Measurements from ENCODE around the gene CXCL16. TPM values are rescaled to one million over a fixed set of nuclear protein-coding genes. Genes with fewer than 3 reads are reported as not detected.

CXCL16 gene
- total RNA-seq, 4 donors from 2014 or later: 13.0 to 72.6 (median 27.0) TPM

DNA sequence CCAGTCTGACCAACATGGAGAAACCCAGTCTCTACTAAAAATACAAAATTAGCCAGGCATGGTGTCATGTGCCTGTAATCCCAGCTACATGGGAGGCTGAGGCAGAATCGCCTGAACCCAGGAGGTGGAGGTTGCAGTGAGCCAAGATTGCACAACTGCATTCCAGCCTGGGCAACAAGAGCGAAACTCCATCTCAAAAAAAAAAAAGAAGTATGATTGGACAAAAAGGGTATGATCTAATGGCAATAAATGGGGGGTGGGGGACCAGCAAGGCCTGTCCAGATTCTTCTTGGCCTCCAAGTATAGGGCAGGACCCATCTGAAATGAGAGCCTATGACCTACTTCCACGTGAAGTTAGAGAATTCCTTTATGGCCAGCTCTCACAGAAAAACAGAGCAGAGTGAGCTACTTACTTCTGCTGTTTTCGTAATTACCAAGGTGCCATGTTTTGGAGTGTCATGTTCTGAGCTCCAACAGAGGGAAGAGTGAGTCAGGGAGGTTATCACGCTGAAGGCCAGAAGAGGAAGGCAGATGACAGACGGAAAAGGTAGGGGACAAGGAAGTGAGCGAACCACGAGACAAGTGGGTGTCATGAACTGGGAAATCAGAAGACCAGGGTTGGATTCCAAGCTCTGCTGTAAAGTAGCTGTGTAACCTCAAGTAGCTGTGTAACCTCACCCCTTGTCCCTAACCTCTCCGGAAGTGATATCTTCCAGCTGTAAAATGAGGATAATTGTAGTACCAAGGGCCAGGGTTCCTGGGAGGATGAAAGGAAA lies 3.7 kb downstream of the CXCL16 start:
- peak overlapping the region in 2 of 4 donors; percentile 14 to 21 for H3K27ac ChIP-seq
- H3K36me3 ChIP-seq: no peaks in the 10 kb centered on the region
- intact Hi-C loops (cut with DNase I; ENCODE audit: low total_unique reads) (loop anchor here (10.0 kb wide), 2 partner anchors 49 to 159 kb away; partner anchors contain the start of genes C17orf107, GLTPD2 and VMO1), in situ Hi-C loops (cut with MboI; ENCODE audit: low pct_ligation_motif_present in 1 of 4, low pct_unique_long_range_greater_than_20kb in 1 of 4, low sequenced_read_pairs in 3 of 4) (loop anchor here in 2 of 4 donors (10.0 kb wide), 2 partner anchors 49 to 149 kb away; partner anchors contain the start of genes GLTPD2 (in 1 of the 2) and VMO1 (in 1 of the 2))
- peaks cover 6 to 25% (median 21%) of the 10 kb centered on the region in 4 donors for H3K4me1 ChIP-seq
- 71 to 74% methylated on average over 8 to 9 of the region's 9 CpGs for WGBS, 2 donors (ENCODE audit: low coverage in 1 of 2)
- no peak overlapping the region for H3K4me3 ChIP-seq
- no peaks in the 10 kb centered on the region for H3K9me3 ChIP-seq
- H3K27me3 ChIP-seq: no peaks in the 10 kb centered on the region
- DNase-seq: no peak
- no peak for TF ChIP-seq EP300 (IDR thresholded peaks at IDR 0.05; ENCODE audit: low read depth)
- peak in 1 of 3 donors; percentile 23 for TF ChIP-seq POLR2AphosphoS5 (IDR thresholded peaks at IDR 0.05)
- no peak for TF ChIP-seq POLR2A (IDR thresholded peaks at IDR 0.05)
- TF ChIP-seq, protein P1, sequence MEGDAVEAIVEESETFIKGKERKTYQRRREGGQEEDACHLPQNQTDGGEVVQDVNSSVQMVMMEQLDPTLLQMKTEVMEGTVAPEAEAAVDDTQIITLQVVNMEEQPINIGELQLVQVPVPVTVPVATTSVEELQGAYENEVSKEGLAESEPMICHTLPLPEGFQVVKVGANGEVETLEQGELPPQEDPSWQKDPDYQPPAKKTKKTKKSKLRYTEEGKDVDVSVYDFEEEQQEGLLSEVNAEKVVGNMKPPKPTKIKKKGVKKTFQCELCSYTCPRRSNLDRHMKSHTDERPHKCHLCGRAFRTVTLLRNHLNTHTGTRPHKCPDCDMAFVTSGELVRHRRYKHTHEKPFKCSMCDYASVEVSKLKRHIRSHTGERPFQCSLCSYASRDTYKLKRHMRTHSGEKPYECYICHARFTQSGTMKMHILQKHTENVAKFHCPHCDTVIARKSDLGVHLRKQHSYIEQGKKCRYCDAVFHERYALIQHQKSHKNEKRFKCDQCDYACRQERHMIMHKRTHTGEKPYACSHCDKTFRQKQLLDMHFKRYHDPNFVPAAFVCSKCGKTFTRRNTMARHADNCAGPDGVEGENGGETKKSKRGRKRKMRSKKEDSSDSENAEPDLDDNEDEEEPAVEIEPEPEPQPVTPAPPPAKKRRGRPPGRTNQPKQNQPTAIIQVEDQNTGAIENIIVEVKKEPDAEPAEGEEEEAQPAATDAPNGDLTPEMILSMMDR (IDR thresholded peaks at IDR 0.05): no peak

DNA sequence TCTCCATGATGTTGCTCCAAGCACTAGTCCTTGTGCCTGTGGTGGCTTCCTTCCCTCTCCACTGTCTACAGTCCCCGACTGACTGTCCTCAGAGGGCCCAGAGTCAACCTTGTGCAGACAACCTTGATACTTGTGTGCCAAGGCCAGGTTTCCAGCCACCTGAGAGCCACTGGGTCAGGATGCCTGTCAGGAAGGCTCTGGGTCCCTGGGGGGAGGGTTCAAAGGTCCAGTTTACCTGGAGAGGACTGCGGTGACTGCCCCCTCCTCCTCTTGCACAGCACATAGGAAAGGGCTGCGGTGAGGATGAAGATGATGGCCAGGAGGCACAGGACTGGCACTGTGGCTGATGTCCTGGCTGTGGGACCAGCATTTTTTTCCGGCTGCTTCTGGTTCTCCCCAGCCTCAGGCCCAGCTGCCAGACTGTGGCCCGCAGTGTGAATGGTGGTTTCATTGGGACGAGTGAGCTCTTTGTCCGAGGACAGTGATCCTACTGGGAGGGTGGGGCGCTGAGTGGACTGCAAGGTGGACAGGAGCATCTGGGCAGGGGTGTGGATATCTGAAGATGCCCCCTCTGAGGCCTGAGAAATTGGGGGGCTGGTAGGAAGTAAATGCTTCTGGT lies 4.8 kb downstream of the CXCL16 start:
- H3K9me3 ChIP-seq: no peaks in the 10 kb centered on the region
- H3K27ac ChIP-seq: no peak overlapping the region
- in situ Hi-C loops (cut with MboI; ENCODE audit: low pct_ligation_motif_present in 1 of 4, low pct_unique_long_range_greater_than_20kb in 1 of 4, low sequenced_read_pairs in 3 of 4): loop anchor here in 2 of 4 donors (10.0 kb wide), 2 partner anchors 50 to 150 kb away; partner anchors contain the start of genes GLTPD2 (in 1 of the 2) and VMO1 (in 1 of the 2)
- no peaks in the 10 kb centered on the region for H3K36me3 ChIP-seq
- no peaks in the 10 kb centered on the region for H3K27me3 ChIP-seq
- intact Hi-C loops (cut with DNase I; ENCODE audit: low total_unique reads): loop anchor here (5.0 to 10.0 kb wide), 3 partner anchors 50 to 377 kb away; partner anchors contain the start of genes C17orf107, GLTPD2, VMO1 and ZNF232
- TF ChIP-seq POLR2A (IDR thresholded peaks at IDR 0.05) (no peak), EP300 (IDR thresholded peaks at IDR 0.05; ENCODE audit: low read depth) (no peak)
- peaks cover 6 to 30% (median 25%) of the 10 kb centered on the region in 4 donors for H3K4me1 ChIP-seq
- no peak for DNase-seq
- no peak overlapping the region for H3K4me3 ChIP-seq
- WGBS, 2 donors (ENCODE audit: low coverage in 1 of 2): 91 to 100% methylated on average over 1 to 8 of the region's 8 CpGs

DNA sequence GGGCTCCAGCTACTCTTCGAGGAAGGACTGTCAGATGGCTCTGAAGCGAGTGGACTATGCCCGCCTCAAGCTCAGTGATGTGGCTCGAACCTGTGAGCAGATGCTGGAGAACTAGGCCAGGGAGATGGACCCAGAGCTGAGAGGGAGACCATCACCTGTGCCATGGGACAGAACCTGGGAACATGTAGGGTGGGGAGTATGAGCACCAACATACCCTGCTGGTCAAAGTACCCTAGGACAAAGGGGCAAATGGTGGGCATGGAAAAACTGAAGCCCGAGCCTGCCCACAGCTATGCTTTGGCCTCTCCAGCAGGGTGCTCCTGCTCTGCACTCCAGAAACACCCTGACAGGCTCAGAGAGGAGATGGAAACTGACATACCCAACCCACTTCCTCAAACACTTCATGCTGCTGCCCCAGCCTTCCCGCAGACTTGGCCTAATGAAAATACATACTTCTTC lies 6.6 kb downstream of the CXCL16 start:
- Histone ChIP-seq H3K4me3 (no peak overlapping the region), H3K9me3 (no peaks in the 10 kb centered on the region), H3K27ac (peak overlapping the region in 2 of 4 donors; percentile 30 to 32), H3K4me1 (peaks cover 0 to 19% (median 13%) of the 10 kb centered on the region in 4 donors), H3K36me3 (no peaks in the 10 kb centered on the region), H3K27me3 (no peaks in the 10 kb centered on the region)
- TF ChIP-seq, protein P1 (IDR thresholded peaks at IDR 0.05): peak in 2 of 5 experiments; percentile 12 to 29
- no peak for TF ChIP-seq POLR2AphosphoS5 (IDR thresholded peaks at IDR 0.05)
- intact Hi-C loops (cut with DNase I; ENCODE audit: low total_unique reads) (loop anchor here (5.0 to 10.0 kb wide), 3 partner anchors 52 to 379 kb away; partner anchors contain the start of genes C17orf107, GLTPD2, VMO1 and ZNF232), in situ Hi-C loops (cut with MboI; ENCODE audit: low pct_ligation_motif_present in 1 of 4, low pct_unique_long_range_greater_than_20kb in 1 of 4, low sequenced_read_pairs in 3 of 4) (loop anchor here in 2 of 4 donors (10.0 kb wide), 2 partner anchors 52 to 152 kb away; partner anchors contain the start of genes GLTPD2 (in 1 of the 2) and VMO1 (in 1 of the 2))
- WGBS, 2 donors (ENCODE audit: low coverage in 1 of 2): 75 to 100% methylated on average over 1 to 6 of the region's 6 CpGs
- no peak for DNase-seq

DNA sequence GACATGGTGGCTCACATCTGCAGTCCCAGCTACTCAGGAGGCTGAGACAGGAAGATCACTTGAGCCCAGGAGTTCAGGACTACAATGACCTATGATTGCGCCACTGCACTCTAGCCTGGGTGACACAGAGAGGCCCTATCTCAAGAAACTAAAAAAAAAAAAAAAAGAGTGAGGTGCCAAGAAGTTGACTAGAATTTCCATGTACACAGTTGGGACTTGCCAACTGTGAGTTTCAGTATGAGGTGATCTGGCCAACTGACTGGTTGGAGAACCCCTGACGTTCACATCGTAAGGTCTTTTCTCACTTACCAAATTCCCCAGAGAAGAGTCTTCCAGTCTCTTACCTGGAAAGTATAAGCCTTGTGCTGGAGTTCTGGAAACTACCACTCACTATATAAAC lies 11.6 kb downstream of the CXCL16 start:
- Histone ChIP-seq H3K27ac (no peak overlapping the region), H3K27me3 (no peaks in the 10 kb centered on the region), H3K4me3 (no peak overlapping the region), H3K9me3 (no peaks in the 10 kb centered on the region), H3K36me3 (no peaks in the 10 kb centered on the region), H3K4me1 (peaks cover 0 to 16% (median 13%) of the 10 kb centered on the region in 4 donors)
- intact Hi-C loops (cut with DNase I; ENCODE audit: low total_unique reads) (no loop called here), in situ Hi-C loops (cut with MboI; ENCODE audit: low pct_ligation_motif_present in 1 of 4, low pct_unique_long_range_greater_than_20kb in 1 of 4, low sequenced_read_pairs in 3 of 4) (no loop called here)
- no peak for DNase-seq
- TF ChIP-seq, protein P1 (IDR thresholded peaks at IDR 0.05): no peak
- TF ChIP-seq EP300 (IDR thresholded peaks at IDR 0.05; ENCODE audit: low read depth) (no peak), POLR2AphosphoS5 (IDR thresholded peaks at IDR 0.05) (no peak), POLR2A (IDR thresholded peaks at IDR 0.05) (no peak)
- 44 to 57% methylated on average over 3 of the region's 3 CpGs for WGBS, 2 donors (ENCODE audit: low coverage in 1 of 2)
